ENCODE results near the gene ALK.

DNA sequence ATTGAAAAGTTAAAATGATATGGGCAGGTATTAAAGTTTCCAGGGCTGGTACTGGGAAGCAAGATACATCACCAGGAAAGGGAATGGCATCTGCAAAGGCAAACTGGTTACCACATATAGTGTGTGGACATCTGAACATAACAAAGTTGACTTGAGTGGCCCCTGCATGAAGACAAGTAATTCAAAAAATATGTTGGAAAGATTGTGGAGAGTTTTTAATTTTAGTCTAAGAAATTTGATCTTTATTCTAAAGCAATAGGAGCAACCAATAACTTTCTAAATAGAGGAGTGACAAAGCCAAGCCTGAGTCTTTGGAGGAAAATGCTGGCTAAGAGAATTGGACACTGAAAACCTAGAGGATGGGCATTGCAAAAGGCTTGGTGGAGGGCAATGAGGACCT, 278.2 kb downstream of the ALK start:
- TF ChIP-seq GATA2 (IDR thresholded peaks at IDR 0.05; ENCODE audit: low read depth, low read length) = no peak
- no peak for TF ChIP-seq GATA3 (IDR thresholded peaks at IDR 0.05; ENCODE audit: low read depth, low read length)
